Neural cell (in vitro differentiated cells): Measurements from ENCODE around the gene ANKRD40CL. TPM values are rescaled to one million over a fixed set of nuclear protein-coding genes. Genes with fewer than 3 reads are reported as not detected.

Experiments used
- H2AFZ ChIP-seq: fragments of 200-600, 300-800 bp; sonication (generic), shearing (Covaris generic); 2 replicates; pipeline ENCODE4 v1.6.0; 2014; ENCODE audit warnings: low read depth, mild to moderate bottlenecking, antibody characterized with exemption, low read length, moderate library complexity
- H3F3A ChIP-seq: fragments of 200-600 bp; shearing (Covaris generic); 2 replicates; pipeline ENCODE4 v1.6.1; 2016; ENCODE audit warnings: mild to moderate bottlenecking, moderate library complexity, mixed read lengths, antibody characterized with exemption, low read length; ENCODE audit not compliant: insufficient read depth, poor library complexity, severe bottlenecking
- H3K27ac ChIP-seq: fragments of 200-600, 300-800 bp; sonication (generic), shearing (Covaris generic); 2 replicates; pipeline ENCODE4 v1.5.1; 2014; ENCODE audit warnings: mild to moderate bottlenecking, low read length, moderate library complexity
- H3K27me3 ChIP-seq: fragments of 300-800, 200-600 bp; sonication (generic), shearing (Covaris generic); 2 replicates; pipeline ENCODE4 v1.6.0; 2014; ENCODE audit warnings: mild to moderate bottlenecking, low read depth, low read length, moderate library complexity; ENCODE audit not compliant: insufficient read depth
- H3K36me3 ChIP-seq: fragments of 300-800, 200-600 bp; sonication (generic), shearing (Covaris generic); 2 replicates; pipeline ENCODE4 v1.5.1; 2014; ENCODE audit warnings: mild to moderate bottlenecking, antibody characterized with exemption, low read length, moderate library complexity; ENCODE audit not compliant: insufficient read depth
- H3K4me2 ChIP-seq: fragments of 300-800, 200-600 bp; sonication (generic), shearing (Covaris generic); 2 replicates; pipeline ENCODE4 v1.6.0; 2014; ENCODE audit warnings: mild to moderate bottlenecking, low read length
- H3K4me3 ChIP-seq: fragments of 300-800, 200-600 bp; sonication (generic), shearing (Covaris generic); 2 replicates; pipeline ENCODE4 v1.5.1; 2014; ENCODE audit warnings: mild to moderate bottlenecking, low read length, moderate library complexity
- H3K79me2 ChIP-seq: fragments of 200-600 bp; shearing (Covaris generic); replicated peaks from 2 replicates; pipeline ENCODE4 v1.6.0; 2014; ENCODE audit warnings: mild to moderate bottlenecking, low read length, moderate library complexity; ENCODE audit not compliant: insufficient read depth
- H3K9ac ChIP-seq: fragments of 300-800, 200-600 bp; sonication (generic), shearing (Covaris generic); 2 replicates; pipeline ENCODE4 v1.6.1; 2016; ENCODE audit warnings: mild to moderate bottlenecking, low read length, mixed read lengths
- H3K9me2 ChIP-seq: fragments of 200-600 bp; shearing (Covaris generic); 2 replicates; pipeline ENCODE4 v1.6.1; 2016; ENCODE audit warnings: mild to moderate bottlenecking, low read length, mixed read lengths; ENCODE audit not compliant: insufficient read depth
- H3K9me3 ChIP-seq: fragments of 200-600, 300-800 bp; sonication (generic), shearing (Covaris generic); 2 replicates; pipeline ENCODE4 v1.6.1; 2016; ENCODE audit warnings: mild to moderate bottlenecking, mixed run types, low read length, moderate library complexity, mixed read lengths
- H4K20me1 ChIP-seq: fragments of 200-600 bp; shearing (Covaris generic); 2 replicates; pipeline ENCODE4 v1.6.1; 2016; ENCODE audit warnings: mild to moderate bottlenecking, mixed run types; ENCODE audit not compliant: insufficient read depth
- CTCF ChIP-seq: fragments of 450-650 bp; IDR thresholded peaks from 2 replicates; pipeline ENCODE4 v1.5.1; 2014; ENCODE audit warnings: antibody characterized with exemption, mild to moderate bottlenecking, moderate library complexity; ENCODE audit not compliant: poor library complexity, severe bottlenecking
- EP300 ChIP-seq: fragments of 450-650 bp; conservative IDR thresholded peaks from 2 replicates; pipeline ENCODE4 v1.6.1; 2014; ENCODE audit warnings: antibody characterized with exemption, mild to moderate bottlenecking, moderate library complexity; ENCODE audit not compliant: poor library complexity, severe bottlenecking
- EZH2 ChIP-seq: fragments of 200-600, 300-800 bp; shearing (Covaris generic), sonication (generic); IDR thresholded peaks from 2 replicates; pipeline ENCODE4 v1.6.1; 2014; ENCODE audit warnings: antibody characterized with exemption, low read length, borderline replicate concordance, mild to moderate bottlenecking; ENCODE audit not compliant: insufficient read depth, poor library complexity, severe bottlenecking
- MXI1 ChIP-seq: fragments of 450-650 bp; conservative IDR thresholded peaks from 2 replicates; pipeline ENCODE4 v1.6.1; 2014; ENCODE audit warnings: antibody characterized with exemption, mild to moderate bottlenecking; ENCODE audit not compliant: poor library complexity, severe bottlenecking
- POLR2AphosphoS5 ChIP-seq: IDR thresholded peaks from 2 replicates; pipeline ENCODE4 v1.6.1; 2012
- RAD21 ChIP-seq: fragments of 450-650 bp; conservative IDR thresholded peaks from 2 replicates; pipeline ENCODE4 v1.6.1; 2014; ENCODE audit warnings: antibody characterized with exemption, mild to moderate bottlenecking, moderate library complexity
- TAF1 ChIP-seq: IDR thresholded peaks from 2 replicates; pipeline ENCODE4 v1.6.1; 2012; ENCODE audit warnings: low read depth
- polyA plus RNA-seq: library from polyadenylated mRNA; depleted of rRNA; stranded (reverse); fragments of >200 nt; gene quantifications from 2 replicates; pipeline ENCODE4 v1.2.3, GENCODE V29; 2014
- TF ChIP-seq, protein P1 (sequence below): IDR thresholded peaks from 2 replicates; pipeline ENCODE4 v1.6.1; 2012; ENCODE audit warnings: borderline replicate concordance

Gene ANKRD40CL
- polyA plus RNA-seq, 1 donor from 2014 or later, result not detected

GRCh38 chr17:50800196-50800700 lies 32.9 kb upstream of the ANKRD40CL start:
- H3K79me2 ChIP-seq, result no peaks in the 10 kb centered on the region
- no peak overlapping the region for H2AFZ ChIP-seq
- no peak overlapping the region for H3K4me2 ChIP-seq
- no peaks in the 10 kb centered on the region for H3K36me3 ChIP-seq
- H3K9me2 ChIP-seq, result no peaks in the 10 kb centered on the region
- H3K4me3 ChIP-seq, result no peak overlapping the region
- H3K9me3 ChIP-seq, result no peaks in the 10 kb centered on the region
- H3K9ac ChIP-seq, result no peak overlapping the region
- no peak overlapping the region for H3K27ac ChIP-seq
- H3F3A ChIP-seq, result no peaks in the 10 kb centered on the region
- TF ChIP-seq POLR2AphosphoS5 (no peak), RAD21 (no peak), TAF1 (no peak), CTCF (no peak), EP300 (no peak), EZH2 (no peak)
- no peaks in the 10 kb centered on the region for H3K27me3 ChIP-seq
- no peaks in the 10 kb centered on the region for H4K20me1 ChIP-seq

DNA sequence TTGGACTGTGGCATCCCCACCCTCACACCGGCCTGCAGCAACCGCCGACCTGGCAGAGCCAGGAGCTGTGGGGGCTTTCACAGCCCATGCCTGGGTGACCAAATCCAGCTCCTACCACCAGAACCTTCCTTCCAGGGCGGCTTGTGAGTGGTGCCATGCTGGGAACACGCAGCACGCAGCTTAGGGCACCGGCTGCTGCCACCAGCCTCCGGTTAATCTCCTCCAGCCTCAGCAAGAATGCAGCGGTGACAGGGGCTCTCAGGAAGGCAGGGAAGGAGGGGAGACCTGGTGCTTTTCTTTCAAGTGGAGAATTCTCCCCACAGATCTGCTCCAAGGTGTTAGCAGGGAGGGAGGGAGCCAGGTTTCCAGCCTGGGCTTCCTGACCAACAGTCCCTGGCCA lies 32.3 kb upstream of the ANKRD40CL start:
- no peak overlapping the region for H3K4me2 ChIP-seq
- H3K9ac ChIP-seq, result no peak overlapping the region
- no peaks in the 10 kb centered on the region for H3K27me3 ChIP-seq
- no peaks in the 10 kb centered on the region for H3K9me3 ChIP-seq
- no peak overlapping the region for H3K27ac ChIP-seq
- H3F3A ChIP-seq, result no peaks in the 10 kb centered on the region
- no peaks in the 10 kb centered on the region for H3K9me2 ChIP-seq
- TF ChIP-seq EZH2, result no peak
- no peak for TF ChIP-seq POLR2AphosphoS5
- TF ChIP-seq MXI1, result no peak
- no peak for TF ChIP-seq CTCF
- no peak for TF ChIP-seq EP300
- TF ChIP-seq RAD21, result no peak
- TF ChIP-seq TAF1, result no peak
- TF ChIP-seq, protein P1, sequence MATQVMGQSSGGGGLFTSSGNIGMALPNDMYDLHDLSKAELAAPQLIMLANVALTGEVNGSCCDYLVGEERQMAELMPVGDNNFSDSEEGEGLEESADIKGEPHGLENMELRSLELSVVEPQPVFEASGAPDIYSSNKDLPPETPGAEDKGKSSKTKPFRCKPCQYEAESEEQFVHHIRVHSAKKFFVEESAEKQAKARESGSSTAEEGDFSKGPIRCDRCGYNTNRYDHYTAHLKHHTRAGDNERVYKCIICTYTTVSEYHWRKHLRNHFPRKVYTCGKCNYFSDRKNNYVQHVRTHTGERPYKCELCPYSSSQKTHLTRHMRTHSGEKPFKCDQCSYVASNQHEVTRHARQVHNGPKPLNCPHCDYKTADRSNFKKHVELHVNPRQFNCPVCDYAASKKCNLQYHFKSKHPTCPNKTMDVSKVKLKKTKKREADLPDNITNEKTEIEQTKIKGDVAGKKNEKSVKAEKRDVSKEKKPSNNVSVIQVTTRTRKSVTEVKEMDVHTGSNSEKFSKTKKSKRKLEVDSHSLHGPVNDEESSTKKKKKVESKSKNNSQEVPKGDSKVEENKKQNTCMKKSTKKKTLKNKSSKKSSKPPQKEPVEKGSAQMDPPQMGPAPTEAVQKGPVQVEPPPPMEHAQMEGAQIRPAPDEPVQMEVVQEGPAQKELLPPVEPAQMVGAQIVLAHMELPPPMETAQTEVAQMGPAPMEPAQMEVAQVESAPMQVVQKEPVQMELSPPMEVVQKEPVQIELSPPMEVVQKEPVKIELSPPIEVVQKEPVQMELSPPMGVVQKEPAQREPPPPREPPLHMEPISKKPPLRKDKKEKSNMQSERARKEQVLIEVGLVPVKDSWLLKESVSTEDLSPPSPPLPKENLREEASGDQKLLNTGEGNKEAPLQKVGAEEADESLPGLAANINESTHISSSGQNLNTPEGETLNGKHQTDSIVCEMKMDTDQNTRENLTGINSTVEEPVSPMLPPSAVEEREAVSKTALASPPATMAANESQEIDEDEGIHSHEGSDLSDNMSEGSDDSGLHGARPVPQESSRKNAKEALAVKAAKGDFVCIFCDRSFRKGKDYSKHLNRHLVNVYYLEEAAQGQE, result no peak
- H2AFZ ChIP-seq, result no peak overlapping the region
- no peak overlapping the region for H3K4me3 ChIP-seq
- no peaks in the 10 kb centered on the region for H4K20me1 ChIP-seq
- no peaks in the 10 kb centered on the region for H3K79me2 ChIP-seq
- no peaks in the 10 kb centered on the region for H3K36me3 ChIP-seq
